ENCODE data around the gene ZNHIT3.

ZNHIT3 gene

GRCh38 chr17:36515837-36516236, 29.4 kb downstream of the ZNHIT3 start:
- no peak for DNase-seq

DNA sequence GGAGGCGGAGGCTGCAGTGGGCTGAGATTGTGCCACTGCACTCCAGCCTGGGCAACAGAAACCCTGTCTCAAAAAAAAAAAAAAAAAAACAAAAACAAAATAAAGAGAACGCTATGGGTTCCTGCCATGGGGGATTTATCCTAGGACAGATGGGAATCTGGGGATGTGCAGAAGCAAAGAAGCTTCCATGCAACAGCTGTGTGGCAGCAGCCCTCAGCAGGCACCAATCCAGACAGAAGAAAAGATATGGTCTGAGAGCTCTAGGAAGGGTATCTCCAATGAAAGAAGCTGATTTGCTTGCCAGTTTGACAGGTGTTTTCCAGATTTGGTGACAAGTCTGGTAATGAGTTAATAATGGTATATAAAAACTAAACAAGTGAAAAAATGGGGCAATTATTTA, 36.6 kb downstream of the ZNHIT3 start:
- no peak for DNase-seq

- no peak for DNase-seq
These were observed 38.0 kb downstream of the ZNHIT3 start for GRCh38 chr17:36524428-36524876.

DNA sequence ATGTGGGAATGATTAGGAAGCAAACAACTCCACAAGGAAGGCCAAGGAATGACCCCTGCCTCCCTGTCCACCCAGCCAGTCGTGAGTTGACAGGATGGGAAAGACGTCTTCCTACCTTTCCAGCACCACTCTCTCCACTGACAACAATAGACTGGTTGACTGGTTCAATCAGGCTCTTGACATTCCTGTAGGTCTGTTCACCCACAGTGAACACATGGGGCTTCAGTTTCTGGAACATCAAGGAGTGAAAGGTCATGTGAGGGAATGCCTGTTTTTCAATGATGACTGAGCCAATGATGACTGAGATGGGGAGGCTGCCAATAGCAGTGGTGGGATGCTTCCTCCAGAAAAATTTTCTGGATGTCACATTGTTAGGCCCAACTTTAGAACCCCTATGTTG, 38.6 kb downstream of the ZNHIT3 start:
- no peak for DNase-seq

DNA sequence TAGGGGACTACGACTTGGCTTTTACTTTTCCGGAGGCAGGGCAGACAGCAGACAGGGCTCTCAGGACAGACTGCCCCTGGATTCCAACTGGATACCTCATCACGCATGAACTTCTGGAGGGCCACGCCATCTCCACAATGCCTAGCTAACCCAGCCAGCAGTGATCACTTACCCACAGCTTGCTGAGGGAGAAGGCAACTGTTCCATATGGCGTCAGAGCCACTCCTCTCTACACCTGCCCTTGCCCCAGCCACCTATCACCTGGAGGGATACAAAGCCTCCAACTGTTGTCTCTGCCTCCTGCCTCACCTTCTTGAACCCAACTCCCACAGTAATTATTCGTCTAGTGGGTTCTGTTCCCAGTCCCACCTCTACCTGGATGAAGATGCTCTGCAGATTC, 39.4 kb downstream of the ZNHIT3 start:
- no peak for DNase-seq

DNA sequence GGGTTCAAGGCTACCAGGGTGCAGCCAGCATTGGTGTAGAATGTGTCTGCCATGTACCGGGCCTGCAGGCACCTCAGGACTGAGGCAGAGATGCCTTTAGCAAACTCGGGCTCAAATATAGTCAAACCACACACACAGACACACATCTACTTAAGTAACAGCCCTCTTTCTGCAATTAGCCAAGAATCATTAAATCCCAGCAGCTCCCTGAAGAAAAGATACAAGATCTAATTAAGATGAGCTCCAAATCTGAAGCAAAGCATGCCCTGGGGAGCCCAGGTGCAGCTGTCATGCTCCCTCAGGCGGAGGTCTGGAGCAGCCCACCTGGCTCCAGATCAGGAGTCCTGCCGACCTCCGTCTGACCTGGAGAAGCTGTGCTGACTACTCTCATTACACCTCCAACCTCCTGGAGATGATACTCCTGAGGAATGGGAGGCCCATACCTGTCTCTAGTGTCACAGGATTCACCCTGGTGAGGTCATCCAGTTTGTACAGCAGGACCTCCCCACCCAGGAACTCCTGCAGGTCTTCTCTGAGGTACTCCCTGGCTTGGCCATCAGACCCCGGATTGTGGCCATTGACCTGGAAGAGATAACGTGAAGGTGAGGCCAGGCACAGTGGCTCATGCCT, 41.3 kb downstream of the ZNHIT3 start:
- DNase-seq = no peak

- DNase-seq = no peak
These were observed 42.6 kb downstream of the ZNHIT3 start for GRCh38 chr17:36529121-36529520.

DNA sequence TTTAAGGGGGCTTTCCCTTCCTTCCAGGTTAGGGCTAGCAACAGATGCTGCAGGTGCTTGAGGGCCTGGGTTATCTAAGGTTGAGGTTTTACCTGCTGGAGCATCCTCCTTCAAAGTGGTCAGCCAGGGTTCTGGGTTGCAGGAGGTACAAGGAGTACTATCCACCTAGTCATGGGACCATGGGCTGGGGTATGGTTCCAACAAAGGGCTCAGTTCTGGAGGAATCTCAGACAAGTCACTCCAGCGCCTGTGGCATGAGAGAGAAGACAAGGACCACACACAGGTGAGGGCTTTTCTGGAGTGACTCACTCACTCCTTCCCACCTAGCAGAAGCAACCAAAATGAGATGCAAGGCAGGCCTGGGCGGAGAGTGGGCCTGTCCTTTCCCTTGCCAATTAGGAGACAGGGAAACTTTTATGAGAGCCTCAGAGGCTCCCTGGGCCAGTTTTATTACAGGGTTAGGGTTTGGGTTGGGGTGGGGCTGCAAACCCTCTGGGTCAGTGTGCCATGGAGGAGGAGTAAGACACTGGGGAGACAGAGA, 46.0 kb downstream of the ZNHIT3 start:
- DNase-seq = no peak

DNA sequence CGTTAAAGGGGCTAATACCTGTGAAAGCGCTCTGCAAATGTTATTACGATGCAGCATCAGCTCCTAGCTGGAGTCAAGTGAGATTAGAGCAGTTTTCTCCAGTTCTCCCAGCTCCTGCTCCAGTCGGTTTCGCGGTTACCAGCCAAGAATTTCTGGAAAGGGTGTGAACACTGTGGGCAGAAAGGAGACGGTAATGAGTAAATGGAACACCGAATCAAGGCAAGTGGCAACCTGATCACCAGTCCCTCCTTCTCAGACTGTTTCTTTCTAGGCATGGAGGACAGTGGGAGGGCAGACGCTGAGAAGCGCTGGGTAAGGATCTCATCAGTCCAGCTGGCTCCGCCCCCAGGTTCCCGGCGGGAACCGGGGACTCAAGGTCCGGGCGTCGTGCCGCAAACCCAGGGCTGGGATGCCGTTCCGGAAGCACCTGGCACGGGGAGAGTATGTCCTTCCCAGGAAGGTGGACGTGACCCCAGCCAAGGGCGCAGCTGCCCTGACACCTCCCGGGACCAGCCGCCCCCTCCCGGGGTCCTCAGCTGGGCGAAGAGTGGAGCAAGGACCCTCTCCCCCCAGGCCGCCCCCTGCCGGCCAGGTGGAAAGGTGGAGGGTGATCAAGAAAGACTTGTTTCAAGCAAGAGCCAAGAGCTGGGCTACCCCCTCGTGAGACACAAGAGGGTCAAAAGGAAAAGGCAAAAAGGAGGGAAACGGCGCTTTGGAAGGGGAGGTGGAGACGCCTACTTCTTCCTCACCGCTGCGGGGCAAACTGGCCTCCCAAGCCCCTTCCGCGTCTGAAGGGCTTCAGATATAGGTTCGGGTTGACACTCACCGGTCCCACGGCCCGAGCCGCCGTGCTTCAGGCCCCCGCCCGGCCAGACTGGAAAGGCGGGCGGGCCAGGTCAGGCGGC, 47.7 kb downstream of the ZNHIT3 start:
- DNase-seq = peak; percentile 69

DNA sequence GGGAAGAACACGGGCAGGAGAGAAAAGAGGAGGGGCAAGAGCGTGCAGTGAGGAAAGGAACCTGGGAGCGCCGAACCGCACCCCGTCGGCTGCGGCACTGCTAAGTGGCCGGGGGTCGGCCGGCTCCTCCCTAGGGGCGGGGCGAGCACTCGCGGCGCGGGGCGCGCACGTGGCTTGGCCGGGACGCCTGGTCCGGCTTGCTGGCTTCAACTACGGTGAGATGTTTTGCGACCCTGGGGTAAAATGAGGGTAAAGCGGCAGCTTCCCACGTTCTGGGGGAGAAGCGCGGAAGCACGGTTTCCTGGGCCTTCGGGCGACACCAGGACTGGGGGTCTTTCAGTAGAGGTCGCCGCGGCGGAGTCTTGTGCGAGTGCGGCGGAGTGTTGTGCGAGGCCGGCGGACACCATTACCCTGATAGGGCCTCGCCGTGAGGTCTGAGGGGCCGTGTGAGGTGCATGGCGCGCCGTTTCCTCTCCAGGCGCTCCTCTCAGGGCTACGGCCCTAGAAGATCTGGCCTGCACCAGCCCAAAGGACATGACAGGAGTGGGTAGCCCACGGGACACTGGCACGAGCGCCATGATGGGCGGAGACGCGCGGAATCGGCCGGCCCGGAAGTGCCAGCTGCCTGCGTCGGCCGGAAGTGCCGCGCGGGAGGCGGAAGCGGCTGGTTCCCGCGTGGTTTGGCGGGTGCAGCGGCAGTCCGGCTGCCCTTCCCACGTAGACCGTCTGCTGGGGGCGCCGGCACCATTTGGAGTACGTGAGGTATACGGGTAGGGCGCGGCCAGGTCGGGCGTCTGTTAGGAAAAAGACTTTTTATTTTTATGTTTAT, 48.6 kb downstream of the ZNHIT3 start, which contains the start of the genes MYO19 and PIGW:
Gene MYO19 (minus strand): TSS at position 29 of the 829 bp plus-strand sequence. CDS start 2,330 bp downstream, outside the sequence.
Gene PIGW (plus strand): TSS at position 148 of the 829 bp plus-strand sequence. CDS start 2,115 bp downstream, outside the sequence.
- peak; percentile 70 for DNase-seq

DNA sequence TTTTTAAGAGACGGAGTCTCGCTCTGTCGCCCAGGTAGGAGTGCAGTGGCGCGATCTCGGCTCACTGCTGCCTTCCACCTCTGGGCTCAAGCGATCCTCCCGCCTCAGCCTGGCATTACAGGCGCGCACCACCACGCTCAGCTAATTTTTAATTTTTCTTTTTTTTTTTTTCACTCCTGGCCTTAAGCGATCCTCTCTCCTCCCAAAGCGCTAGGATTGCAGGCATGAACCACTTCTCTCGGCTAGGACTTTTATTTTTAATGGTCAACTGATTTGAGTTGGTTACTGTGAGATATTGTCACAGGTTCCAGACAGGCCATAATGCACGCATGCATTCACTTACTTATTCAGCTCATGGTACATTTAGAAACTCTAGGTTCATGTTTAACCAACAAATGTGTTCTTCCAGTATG, 49.2 kb downstream of the ZNHIT3 start:
- no peak for DNase-seq

DNA sequence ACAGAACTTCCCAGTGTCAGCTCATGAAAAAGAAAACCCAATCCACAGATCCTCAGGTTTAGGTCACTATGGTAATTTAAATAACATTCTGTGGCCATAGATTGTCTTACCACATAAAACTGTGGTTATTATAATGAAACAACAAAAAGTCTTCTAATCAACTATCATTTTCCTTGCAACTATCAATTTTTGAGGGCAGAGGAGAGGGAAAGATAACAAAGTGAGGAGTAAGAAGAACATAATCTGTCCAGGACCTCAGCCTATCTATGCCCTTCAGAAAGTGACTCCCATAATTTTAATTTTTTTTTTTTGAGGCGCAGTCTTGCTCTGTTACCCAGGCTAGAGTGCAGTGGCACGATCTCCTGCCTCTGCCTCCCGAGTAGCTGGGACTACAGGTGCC, 54.2 kb downstream of the ZNHIT3 start:
- no peak for DNase-seq

DNA sequence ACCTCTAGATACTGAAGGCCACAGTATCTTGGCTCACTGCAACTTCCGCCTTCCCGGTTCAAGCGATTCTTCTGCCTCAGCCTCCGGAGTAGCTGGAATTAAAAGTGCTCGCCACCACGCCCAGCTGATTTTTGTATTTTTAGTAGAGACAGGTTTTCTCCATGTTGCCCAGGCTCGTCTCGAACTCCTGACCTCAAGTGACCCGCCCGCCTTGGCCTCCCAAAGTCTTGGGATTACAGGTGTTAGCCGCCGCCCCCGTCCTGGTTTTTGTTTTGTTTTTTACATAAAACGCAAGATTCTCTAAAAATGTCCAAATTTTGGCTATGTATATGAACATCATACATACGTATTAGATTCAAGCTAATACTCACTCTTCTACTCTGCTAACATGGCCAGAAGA, 56.3 kb downstream of the ZNHIT3 start:
- no peak for DNase-seq

- DNase-seq = no peak
These were observed 57.5 kb downstream of the ZNHIT3 start for GRCh38 chr17:36544044-36544306.

- peak; percentile 18 for DNase-seq
These were observed 58.0 kb downstream of the ZNHIT3 start, which contains the start of gene GGNBP2 for GRCh38 chr17:36544307-36545076. Gene GGNBP2 (plus strand): TSS chr17:36544919. CDS start chr17:36545725, 806 bp downstream.

DNA sequence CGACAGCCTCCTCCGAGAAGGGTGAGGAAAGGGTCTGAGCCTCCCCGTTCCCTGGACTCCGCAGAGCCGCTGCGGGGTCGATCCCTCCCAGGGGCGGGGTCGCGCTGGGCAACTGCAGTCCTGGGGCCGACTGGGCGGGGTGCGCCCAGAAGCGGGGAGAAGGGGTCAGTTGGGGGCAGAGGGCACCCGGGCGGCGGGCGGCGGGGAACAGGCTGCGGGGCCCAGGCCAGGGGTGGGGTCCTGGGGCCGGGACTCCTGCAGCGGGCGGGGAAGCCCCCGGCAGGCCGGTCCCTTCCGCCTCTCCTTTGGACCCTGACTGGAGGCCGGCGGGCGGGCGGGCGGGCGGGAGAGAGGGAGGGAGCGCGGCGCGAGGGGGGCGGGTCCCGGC, 58.6 kb downstream of the ZNHIT3 start:
- DNase-seq = no peak

Data from NCI-H2029 treated with DMSO at 0.1 percent for 48 hours (cell line).